ENCODE results near the gene CRYBG2. TPM values are rescaled to one million over a fixed set of nuclear protein-coding genes. Genes with fewer than 3 reads are reported as not detected.

Gene CRYBG2
- total RNA-seq, 2 donors from 2014 or later = 9.0 to 15.1 TPM

- no peak for TF ChIP-seq CTCF (conservative IDR thresholded peaks at IDR 0.05)
- peaks cover 12% of the 10 kb centered on the region for H3K4me1 ChIP-seq (ENCODE audit: control insufficient read depth, insufficient read depth, low read length)
- peaks cover 22% of the 10 kb centered on the region for H3K27me3 ChIP-seq (ENCODE audit: control insufficient read depth, insufficient read depth, low read length, poor library complexity, severe bottlenecking)
- Mint-ChIP-seq H3K27me3 (ENCODE audit: insufficient read depth) (peaks cover 35% of the 10 kb centered on the region), H3K4me3 (no peak overlapping the region), H3K4me1 (peaks cover 27% of the 10 kb centered on the region), H3K9me3 (no peaks in the 10 kb centered on the region), H3K27ac (no peak overlapping the region), H3K36me3 (ENCODE audit: low read depth) (no peaks in the 10 kb centered on the region)
- H3K9me3 ChIP-seq (ENCODE audit: control insufficient read depth, low read length) = no peaks in the 10 kb centered on the region
- H3K27ac ChIP-seq (ENCODE audit: low read depth, low read length) = no peak overlapping the region
- H3K4me3 ChIP-seq (ENCODE audit: low read length) = no peak overlapping the region
- H3K36me3 ChIP-seq (ENCODE audit: control insufficient read depth, insufficient read depth, low read length) = no peaks in the 10 kb centered on the region
- no peak overlapping the region for H3K9ac ChIP-seq (ENCODE audit: extremely low read depth, low read length, poor library complexity, severe bottlenecking)
- DNase-seq = no peak
- WGBS, 2 experiments (ENCODE audit: insufficient coverage in 1 of 2, insufficient read length in 1 of 2) = 92% methylated on average over 5 of the region's 5 CpGs; no CpG with 5 or more reads in 1 of the 2 experiments
Observed at GRCh38 chr1:26356106-26356505, 2.2 kb upstream of the CRYBG2 start.

- no peaks in the 10 kb centered on the region for H3K9me3 Mint-ChIP-seq
- no peaks in the 10 kb centered on the region for H3K36me3 Mint-ChIP-seq (ENCODE audit: low read depth)
- H3K4me1 Mint-ChIP-seq = peaks cover 34% of the 10 kb centered on the region
- Histone ChIP-seq H3K27me3 (ENCODE audit: control insufficient read depth, insufficient read depth, low read length, poor library complexity, severe bottlenecking) (peaks cover 10% of the 10 kb centered on the region), H3K4me1 (ENCODE audit: control insufficient read depth, insufficient read depth, low read length) (peaks cover 13% of the 10 kb centered on the region), H3K4me3 (ENCODE audit: low read length) (no peak overlapping the region), H3K27ac (ENCODE audit: low read depth, low read length) (no peak overlapping the region), H3K9ac (ENCODE audit: extremely low read depth, low read length, poor library complexity, severe bottlenecking) (no peak overlapping the region), H3K9me3 (ENCODE audit: control insufficient read depth, low read length) (no peaks in the 10 kb centered on the region), H3K36me3 (ENCODE audit: control insufficient read depth, insufficient read depth, low read length) (no peaks in the 10 kb centered on the region)
- no peak overlapping the region for H3K27ac Mint-ChIP-seq
- no peak for TF ChIP-seq CTCF (conservative IDR thresholded peaks at IDR 0.05)
- peaks cover 23% of the 10 kb centered on the region for H3K27me3 Mint-ChIP-seq (ENCODE audit: insufficient read depth)
- no peak for DNase-seq
- WGBS, 2 experiments (ENCODE audit: insufficient coverage in 1 of 2, insufficient read length in 1 of 2) = 88 to 97% methylated on average over 5 to 9 of the region's 9 CpGs
- H3K4me3 Mint-ChIP-seq = no peak overlapping the region
Observed at GRCh38 chr1:26354972-26355371, 1.0 kb upstream of the CRYBG2 start.

GRCh38 chr1:26353210-26353859 lies 595 bp downstream of the CRYBG2 start:
- peaks cover 7% of the 10 kb centered on the region for H3K27me3 Mint-ChIP-seq (ENCODE audit: insufficient read depth)
- 90 to 96% methylated on average over 3 to 4 of the region's 4 CpGs for WGBS, 2 experiments (ENCODE audit: insufficient coverage in 1 of 2, insufficient read length in 1 of 2)
- no peak overlapping the region for H3K4me3 ChIP-seq (ENCODE audit: low read length)
- no peak overlapping the region for H3K9ac ChIP-seq (ENCODE audit: extremely low read depth, low read length, poor library complexity, severe bottlenecking)
- H3K36me3 Mint-ChIP-seq (ENCODE audit: low read depth) = no peaks in the 10 kb centered on the region
- H3K27ac Mint-ChIP-seq = no peak overlapping the region
- H3K4me3 Mint-ChIP-seq = no peak overlapping the region
- no peaks in the 10 kb centered on the region for H3K9me3 Mint-ChIP-seq
- no peak for TF ChIP-seq CTCF (conservative IDR thresholded peaks at IDR 0.05)
- H3K27me3 ChIP-seq (ENCODE audit: control insufficient read depth, insufficient read depth, low read length, poor library complexity, severe bottlenecking) = no peaks in the 10 kb centered on the region
- H3K36me3 ChIP-seq (ENCODE audit: control insufficient read depth, insufficient read depth, low read length) = no peaks in the 10 kb centered on the region
- DNase-seq = no peak
- H3K27ac ChIP-seq (ENCODE audit: low read depth, low read length) = no peak overlapping the region
- H3K4me1 ChIP-seq (ENCODE audit: control insufficient read depth, insufficient read depth, low read length) = peaks cover 14% of the 10 kb centered on the region
- H3K4me1 Mint-ChIP-seq = peaks cover 28% of the 10 kb centered on the region
- no peaks in the 10 kb centered on the region for H3K9me3 ChIP-seq (ENCODE audit: control insufficient read depth, low read length)
